Measurements from ENCODE around the gene CPVL. TPM values are rescaled to one million over a fixed set of nuclear protein-coding genes. Genes with fewer than 3 reads are reported as not detected.

The CPVL gene
- total RNA-seq, result 100 to 1,000 TPM in 7 of 9 donors, 10 to 100 TPM in 2; 68.8 to 247 (median 138) TPM
- polyA plus RNA-seq, result 100 to 1,000 TPM; 118 to 134 TPM
- long read RNA-seq, donor 1, transcript CPVL-202 (13 exons, 1,739 nt), result minor isoform, 14 of 290 reads
- long read RNA-seq, donor 1, transcript CPVL-201 (13 exons, 2,091 nt), result major isoform, 211 of 290 reads
- long read RNA-seq, donor 1, partial matches to known transcripts, result 24 of 290 reads
- long read RNA-seq, donor 1, other reads (novel, unspliced or antisense), result 41 of 290 reads
- long read RNA-seq, donor 2, transcript CPVL-202 (13 exons, 1,739 nt), result minor isoform, 64 of 1,618 reads
- long read RNA-seq, donor 2, transcript CPVL-201 (13 exons, 2,091 nt), result major isoform, 1,297 of 1,618 reads
- long read RNA-seq, donor 2, partial matches to known transcripts, result 111 of 1,618 reads
- long read RNA-seq, donor 2, other reads (novel, unspliced or antisense), result 146 of 1,618 reads
- long read RNA-seq, donor 3, transcript CPVL-201 (13 exons, 2,091 nt), result major isoform, 123 of 156 reads
- long read RNA-seq, donor 3, partial matches to known transcripts, result 6 of 156 reads
- long read RNA-seq, donor 3, other reads (novel, unspliced or antisense), result 22 of 156 reads

- H3K27me3 ChIP-seq, result peaks cover 0 to 18% (median 5%) of the 10 kb centered on the region in 9 donors
- 1 to 4% (median 2%) methylated on average over 15 to 42 of the region's 42 CpGs for WGBS, 4 donors
- H3K27ac ChIP-seq, result peak within 1 kb of the TSS; percentile 56 to 90 (median 85)
- DNase-seq (peak; percentile 75 to 88 (median 79)), ATAC-seq (peak; percentile 65 to 86 (median 81))
- no peak for TF ChIP-seq CTCF (IDR thresholded peaks at IDR 0.05)
- peak in 1 of 2 donors; percentile 55 for TF ChIP-seq POLR2A (IDR thresholded peaks at IDR 0.05)
- H3K36me3 ChIP-seq, result no peaks in the 10 kb centered on the region
- intact Hi-C loops (cut with DNase I), result no loop called here
- H3K4me1 ChIP-seq, result peaks cover 0 to 61% (median 3%) of the 10 kb centered on the region in 12 donors
- peak within 1 kb of the TSS; percentile 16 to 67 (median 56) for H3K4me3 ChIP-seq
- H3K9me3 ChIP-seq, result peaks cover 0 to 4% (median 0%) of the 10 kb centered on the region in 12 donors
Observed at GRCh38 chr7:29146057-29146706, at the start of gene CPVL. CPVL (minus strand) TSS chr7:29146537; CDS start chr7:29121061, 25,476 bp downstream.

- Histone ChIP-seq H3K9me3 (no peaks in the 10 kb centered on the region), H3K4me3 (peak within 1 kb of the TSS; percentile 59 to 88 (median 70)), H3K4me1 (peaks cover 0 to 46% (median 11%) of the 10 kb centered on the region in 12 donors), H3K36me3 (no peaks in the 10 kb centered on the region), H3K27me3 (peaks cover 0 to 11% (median 0%) of the 10 kb centered on the region in 9 donors), H3K27ac (peak within 1 kb of the TSS in 10 of 12 donors; percentile 9 to 69 (median 44))
- TF ChIP-seq CTCF (IDR thresholded peaks at IDR 0.05) (peak in 2 of 12 donors; percentile 17 to 36), POLR2A (IDR thresholded peaks at IDR 0.05) (no peak)
- ATAC-seq (peak; percentile 45 to 85 (median 78)), DNase-seq (peak; percentile 54 to 82 (median 66))
- intact Hi-C loops (cut with DNase I), result loop anchor here in 8 of 10 donors (5.0 to 10.0 kb wide), 10 partner anchors 70 to 273 kb away; no protein-coding TSS in a partner anchor
- WGBS, 4 donors, result 1 to 7% (median 3%) methylated on average over 61 to 89 of the region's 89 CpGs
Observed at GRCh38 chr7:29194594-29195427, 48.5 kb upstream of the CPVL start, which contains the start of gene CHN2. CHN2 (plus strand) TSS chr7:29194775.

- peak overlapping the region in 7 of 12 donors; percentile 16 to 69 (median 53) for H3K27ac ChIP-seq
- H3K36me3 ChIP-seq, result no peaks in the 10 kb centered on the region
- DNase-seq, result peak in 4 of 5 donors; percentile 14 to 65 (median 28)
- H3K4me3 ChIP-seq, result peak overlapping the region; percentile 59 to 88 (median 70)
- peaks cover 0 to 49% (median 11%) of the 10 kb centered on the region in 12 donors for H3K4me1 ChIP-seq
- ATAC-seq, result peak in 2 of 4 donors; percentile 43 to 51
- TF ChIP-seq CTCF (IDR thresholded peaks at IDR 0.05) (no peak), POLR2A (IDR thresholded peaks at IDR 0.05) (no peak)
- no peaks in the 10 kb centered on the region for H3K9me3 ChIP-seq
- intact Hi-C loops (cut with DNase I), result loop anchor here in 8 of 10 donors (5.0 to 10.0 kb wide), 10 partner anchors 69 to 272 kb away; no protein-coding TSS in a partner anchor
- H3K27me3 ChIP-seq, result peaks cover 0 to 11% (median 0%) of the 10 kb centered on the region in 9 donors
- WGBS, 4 donors, result 0 to 4% (median 1%) methylated on average over 17 to 40 of the region's 40 CpGs
Observed at GRCh38 chr7:29194206-29194593, 47.9 kb upstream of the CPVL start.

All from heart left ventricle (tissue), 16 donors.